ENCODE data around the gene ADAMTS19. TPM values are rescaled to one million over a fixed set of nuclear protein-coding genes. Genes with fewer than 3 reads are reported as not detected.

Gene ADAMTS19
- total RNA-seq, 2 experiments from 2014 or later, result not detected

DNA sequence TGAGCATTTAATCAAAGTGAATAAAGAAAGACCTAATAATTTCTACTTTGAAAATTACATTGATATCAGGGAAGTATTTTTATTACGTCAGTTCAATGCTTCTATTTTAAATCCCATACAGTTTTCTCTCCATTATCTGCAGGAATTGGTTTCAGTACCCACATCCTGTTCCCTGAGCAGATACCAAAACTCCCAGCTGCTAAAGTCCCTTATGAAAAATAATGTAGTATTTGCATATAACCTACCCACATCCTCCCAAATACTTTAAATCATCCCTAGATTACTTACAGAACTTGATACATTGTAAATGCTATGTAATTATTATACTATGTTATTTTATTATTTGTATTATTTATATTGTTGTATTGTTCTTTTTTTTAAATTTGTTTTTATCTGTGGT, 162.4 kb downstream of the ADAMTS19 start:
- CTCF ChIA-PET (ENCODE audit: unreplicated experiment), result no interaction called here

DNA sequence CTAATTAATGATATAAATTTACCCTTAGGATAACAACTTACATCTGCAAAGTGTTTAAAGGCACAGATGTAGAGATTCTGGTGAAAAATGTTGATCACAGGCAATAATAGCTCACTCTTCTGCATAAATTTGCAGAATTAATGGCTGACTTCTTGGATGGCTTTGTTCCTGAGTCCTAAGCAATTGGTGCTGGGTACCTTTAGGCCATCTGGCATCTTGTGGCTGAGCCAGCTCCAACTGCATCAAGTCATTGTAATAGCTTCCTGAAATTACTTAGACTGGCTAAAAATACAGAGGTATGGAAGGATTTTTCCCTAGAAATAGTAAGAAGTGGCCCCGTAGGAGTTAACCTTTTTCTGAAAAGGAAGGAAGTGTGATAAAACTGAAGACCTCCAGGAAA, 169.5 kb downstream of the ADAMTS19 start:
- TF ChIP-seq EZH2phosphoT487 (IDR thresholded peaks at IDR 0.05; ENCODE audit: borderline replicate concordance, low read depth, low read length), result no peak
- TF ChIP-seq, protein P1, sequence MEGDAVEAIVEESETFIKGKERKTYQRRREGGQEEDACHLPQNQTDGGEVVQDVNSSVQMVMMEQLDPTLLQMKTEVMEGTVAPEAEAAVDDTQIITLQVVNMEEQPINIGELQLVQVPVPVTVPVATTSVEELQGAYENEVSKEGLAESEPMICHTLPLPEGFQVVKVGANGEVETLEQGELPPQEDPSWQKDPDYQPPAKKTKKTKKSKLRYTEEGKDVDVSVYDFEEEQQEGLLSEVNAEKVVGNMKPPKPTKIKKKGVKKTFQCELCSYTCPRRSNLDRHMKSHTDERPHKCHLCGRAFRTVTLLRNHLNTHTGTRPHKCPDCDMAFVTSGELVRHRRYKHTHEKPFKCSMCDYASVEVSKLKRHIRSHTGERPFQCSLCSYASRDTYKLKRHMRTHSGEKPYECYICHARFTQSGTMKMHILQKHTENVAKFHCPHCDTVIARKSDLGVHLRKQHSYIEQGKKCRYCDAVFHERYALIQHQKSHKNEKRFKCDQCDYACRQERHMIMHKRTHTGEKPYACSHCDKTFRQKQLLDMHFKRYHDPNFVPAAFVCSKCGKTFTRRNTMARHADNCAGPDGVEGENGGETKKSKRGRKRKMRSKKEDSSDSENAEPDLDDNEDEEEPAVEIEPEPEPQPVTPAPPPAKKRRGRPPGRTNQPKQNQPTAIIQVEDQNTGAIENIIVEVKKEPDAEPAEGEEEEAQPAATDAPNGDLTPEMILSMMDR (conservative IDR thresholded peaks at IDR 0.05; ENCODE audit: low read length), result no peak
- POLR2A ChIA-PET, result interaction anchor here (0.5 to 0.8 kb wide), 2 partner anchors 14 to 276 kb away, joined by 3 read pairs; no protein-coding TSS in a partner anchor

More for the DNA sequence above, 162.4 kb downstream of the ADAMTS19 start:
- no peaks in the 10 kb centered on the region for H3K79me2 ChIP-seq (ENCODE audit: insufficient read depth, low read depth, low read length)
- no peaks in the 10 kb centered on the region for H3K9me3 ChIP-seq (ENCODE audit: low read length)
- no peak overlapping the region for H3K27ac ChIP-seq (ENCODE audit: low read depth, low read length, poor library complexity, severe bottlenecking)
- no TSS peak for BruUV-seq (replicated peaks)
- no peak for TF ChIP-seq EZH2phosphoT487 (IDR thresholded peaks at IDR 0.05; ENCODE audit: borderline replicate concordance, low read depth, low read length)
- TF ChIP-seq, protein P1 (conservative IDR thresholded peaks at IDR 0.05; ENCODE audit: low read length), result no peak
- H4K20me1 ChIP-seq (ENCODE audit: insufficient read depth, low read length), result no peaks in the 10 kb centered on the region
- H3K4me3 ChIP-seq (ENCODE audit: low read depth, low read length, poor library complexity, severe bottlenecking), result no peak overlapping the region
- DNase-seq (ENCODE audit: low spot score), result no peak
- no peak overlapping the region for H3K4me2 ChIP-seq (ENCODE audit: low read length)
- POLR2A ChIA-PET, result no interaction called here
- H3K9me2 ChIP-seq (ENCODE audit: insufficient read depth, low read length), result no peaks in the 10 kb centered on the region
- intact Hi-C loops (cut with micrococcal nuclease; ENCODE audit: unreplicated experiment), result no loop called here
- H3K4me1 ChIP-seq (ENCODE audit: insufficient read depth, low read length, poor library complexity, severe bottlenecking), result no peaks in the 10 kb centered on the region
- H2AFZ ChIP-seq (ENCODE audit: low read length), result no peak overlapping the region
- H3K36me3 ChIP-seq (ENCODE audit: insufficient read depth, low read length), result no peaks in the 10 kb centered on the region

GRCh38 chr5:129630101-129630500, 170.0 kb downstream of the ADAMTS19 start:
- Histone ChIP-seq H3K9me2 (ENCODE audit: insufficient read depth, low read length) (no peaks in the 10 kb centered on the region), H4K20me1 (ENCODE audit: insufficient read depth, low read length) (no peaks in the 10 kb centered on the region), H3K27ac (ENCODE audit: low read depth, low read length, poor library complexity, severe bottlenecking) (no peak overlapping the region), H3K4me1 (ENCODE audit: insufficient read depth, low read length, poor library complexity, severe bottlenecking) (no peaks in the 10 kb centered on the region), H2AFZ (ENCODE audit: low read length) (no peak overlapping the region), H3K36me3 (ENCODE audit: insufficient read depth, low read length) (no peaks in the 10 kb centered on the region), H3K4me3 (ENCODE audit: low read depth, low read length, poor library complexity, severe bottlenecking) (no peak overlapping the region), H3K4me2 (ENCODE audit: low read length) (no peak overlapping the region), H3K79me2 (ENCODE audit: insufficient read depth, low read depth, low read length) (no peaks in the 10 kb centered on the region), H3K9me3 (ENCODE audit: low read length) (no peaks in the 10 kb centered on the region)
- TF ChIP-seq, protein P1 (conservative IDR thresholded peaks at IDR 0.05; ENCODE audit: low read length), result no peak
- TF ChIP-seq EZH2phosphoT487 (IDR thresholded peaks at IDR 0.05; ENCODE audit: borderline replicate concordance, low read depth, low read length), result no peak
- POLR2A ChIA-PET, result interaction anchor here (0.8 kb wide), 1 partner anchor 14 kb away, joined by 3 read pairs; no protein-coding TSS in a partner anchor
- CTCF ChIA-PET (ENCODE audit: unreplicated experiment), result no interaction called here
- intact Hi-C loops (cut with micrococcal nuclease; ENCODE audit: unreplicated experiment), result no loop called here
- no peak for DNase-seq (ENCODE audit: low spot score)
- BruUV-seq (replicated peaks), result no TSS peak

More for the DNA sequence above, 169.5 kb downstream of the ADAMTS19 start:
- H3K9me2 ChIP-seq (ENCODE audit: insufficient read depth, low read length), result no peaks in the 10 kb centered on the region
- H3K79me2 ChIP-seq (ENCODE audit: insufficient read depth, low read depth, low read length), result no peaks in the 10 kb centered on the region
- H4K20me1 ChIP-seq (ENCODE audit: insufficient read depth, low read length), result no peaks in the 10 kb centered on the region
- no peak overlapping the region for H3K4me2 ChIP-seq (ENCODE audit: low read length)
- no peak overlapping the region for H3K4me3 ChIP-seq (ENCODE audit: low read depth, low read length, poor library complexity, severe bottlenecking)
- H3K27ac ChIP-seq (ENCODE audit: low read depth, low read length, poor library complexity, severe bottlenecking), result no peak overlapping the region
- no peaks in the 10 kb centered on the region for H3K4me1 ChIP-seq (ENCODE audit: insufficient read depth, low read length, poor library complexity, severe bottlenecking)
- intact Hi-C loops (cut with micrococcal nuclease; ENCODE audit: unreplicated experiment), result no loop called here
- no peak overlapping the region for H2AFZ ChIP-seq (ENCODE audit: low read length)
- no peak for DNase-seq (ENCODE audit: low spot score)
- BruUV-seq (replicated peaks), result no TSS peak
- CTCF ChIA-PET (ENCODE audit: unreplicated experiment), result no interaction called here
- no peaks in the 10 kb centered on the region for H3K36me3 ChIP-seq (ENCODE audit: insufficient read depth, low read length)
- H3K9me3 ChIP-seq (ENCODE audit: low read length), result no peaks in the 10 kb centered on the region
